GM18508 (cell line): Measurements from ENCODE around the gene MUC16.
"Not testable (repeated sequence)": the region's sequence is repeated elsewhere in the genome, so short reads cannot be mapped to it uniquely, and the experiment has no call there.

Experiments used
- ATAC-seq: cut with Tn5 transposase; IDR thresholded peaks from one replicate; pipeline ENCODE4 v1.9.1; 2021; ENCODE audit warnings: moderate number of reproducible peaks; ENCODE audit not compliant: insufficient read depth, unreplicated experiment

The MUC16 gene

GRCh38 chr19:9009935-9010651 is at the start of gene MUC16:
TSS of gene MUC16 (minus strand) at chr19:9010409.
- no peak for ATAC-seq

- no peak for ATAC-seq
Observed at GRCh38 chr19:9058905-9059667, 48.9 kb upstream of the MUC16 start.

GRCh38 chr19:9057505-9058258 is 47.5 kb upstream of the MUC16 start:
- ATAC-seq, result no peak

- not testable (repeated sequence) for ATAC-seq
Observed at GRCh38 chr19:9056131-9056530, 45.9 kb upstream of the MUC16 start.

- no peak for ATAC-seq
Observed at GRCh38 chr19:9054765-9055164, 44.6 kb upstream of the MUC16 start.

- ATAC-seq, result no peak
Observed at GRCh38 chr19:9054207-9054606, 44.0 kb upstream of the MUC16 start.

- not testable (repeated sequence) for ATAC-seq
Observed at GRCh38 chr19:9053674-9054073, 43.5 kb upstream of the MUC16 start.

GRCh38 chr19:9052894-9053293 is 42.7 kb upstream of the MUC16 start:
- no peak for ATAC-seq

- no peak for ATAC-seq
Observed at GRCh38 chr19:9046694-9047093, 36.5 kb upstream of the MUC16 start.

GRCh38 chr19:9044449-9044848 is 34.2 kb upstream of the MUC16 start:
- no peak for ATAC-seq

GRCh38 chr19:9043524-9043923 is 33.3 kb upstream of the MUC16 start:
- no peak for ATAC-seq

- ATAC-seq, result no peak
Observed at GRCh38 chr19:9041023-9041422, 30.8 kb upstream of the MUC16 start.

- no peak for ATAC-seq
Observed at GRCh38 chr19:9040131-9040530, 29.9 kb upstream of the MUC16 start.

GRCh38 chr19:9039728-9040127 is 29.5 kb upstream of the MUC16 start:
- ATAC-seq, result no peak

- no peak for ATAC-seq
Observed at GRCh38 chr19:9037400-9038062, 27.3 kb upstream of the MUC16 start.

- ATAC-seq, result no peak
Observed at GRCh38 chr19:9032136-9032631, 22.0 kb upstream of the MUC16 start.

- no peak for ATAC-seq
Observed at GRCh38 chr19:9018163-9018875, 8.1 kb upstream of the MUC16 start.

- ATAC-seq, result no peak
Observed at GRCh38 chr19:9014803-9015202, 4.6 kb upstream of the MUC16 start.

- ATAC-seq, result no peak
Observed at GRCh38 chr19:9013988-9014387, 3.8 kb upstream of the MUC16 start.

GRCh38 chr19:9011875-9012274 is 1.7 kb upstream of the MUC16 start:
- ATAC-seq, result no peak
